Hepatocyte (in vitro differentiated cells): Measurements from ENCODE around the gene PDCD7. TPM values are rescaled to one million over a fixed set of nuclear protein-coding genes. Genes with fewer than 3 reads are reported as not detected.

Source experiments
- DNase-seq: peaks from one replicate; pipeline ENCODE4 v3.0.0-alpha.2; 2016; ENCODE audit warnings: low spot score
- H2AFZ ChIP-seq: fragments of 200-600 bp; sonication (generic); 2 replicates; pipeline ENCODE4 v1.6.0; 2016; ENCODE audit warnings: antibody characterized with exemption, mild to moderate bottlenecking
- H3K27ac ChIP-seq: fragments of 200-600 bp; sonication (generic); 2 replicates; pipeline ENCODE4 v1.5.1; 2016; ENCODE audit warnings: mild to moderate bottlenecking
- H3K27me3 ChIP-seq: fragments of 200-600 bp; sonication (generic); 2 replicates; pipeline ENCODE4 v1.6.1; 2016
- H3K36me3 ChIP-seq: fragments of 200-600 bp; sonication (generic); replicated peaks from 2 replicates; pipeline ENCODE4 v1.5.1; 2016; ENCODE audit warnings: low read depth; ENCODE audit not compliant: insufficient read depth
- H3K4me1 ChIP-seq: fragments of 200-600 bp; sonication (generic); 2 replicates; pipeline ENCODE4 v1.5.1; 2016; ENCODE audit warnings: mild to moderate bottlenecking, moderate library complexity; ENCODE audit not compliant: insufficient read depth
- H3K4me2 ChIP-seq: fragments of 200-600 bp; sonication (generic); 2 replicates; pipeline ENCODE4 v1.6.0; 2016
- H3K4me3 ChIP-seq: fragments of 200-600 bp; sonication (generic); 2 replicates; pipeline ENCODE4 v1.5.1; 2016; ENCODE audit warnings: mild to moderate bottlenecking
- H3K79me2 ChIP-seq: fragments of 200-600 bp; sonication (generic); 2 replicates; pipeline ENCODE4 v1.6.0; 2017; ENCODE audit warnings: mild to moderate bottlenecking
- H3K9me2 ChIP-seq: fragments of 200-600 bp; sonication (generic); replicated peaks from 2 replicates; pipeline ENCODE4 v1.6.0; 2017; ENCODE audit warnings: mild to moderate bottlenecking; ENCODE audit not compliant: insufficient read depth
- H3K9me3 ChIP-seq: fragments of 200-600 bp; sonication (generic); 2 replicates; pipeline ENCODE4 v1.5.1; 2016; ENCODE audit warnings: low read depth, mild to moderate bottlenecking
- H4K20me1 ChIP-seq: fragments of 200-600 bp; sonication (generic); 2 replicates; pipeline ENCODE4 v1.6.0; 2016; ENCODE audit warnings: mild to moderate bottlenecking; ENCODE audit not compliant: insufficient read depth, poor library complexity, severe bottlenecking
- CTCF ChIP-seq: fragments of 200-600 bp; sonication (generic); IDR thresholded peaks from 2 replicates; pipeline ENCODE4 v1.5.1; 2016; ENCODE audit warnings: antibody characterized with exemption, mild to moderate bottlenecking; ENCODE audit not compliant: poor library complexity
- EZH2 ChIP-seq: fragments of 200-600 bp; sonication (generic); IDR thresholded peaks from 2 replicates; pipeline ENCODE4 v1.6.1; 2016; ENCODE audit warnings: antibody characterized with exemption, mild to moderate bottlenecking, borderline replicate concordance
- EZH2phosphoT487 ChIP-seq: fragments of 200-600 bp; sonication (generic); IDR thresholded peaks from one replicate; pipeline ENCODE4 v1.6.1; 2018; ENCODE audit warnings: antibody characterized with exemption, mild to moderate bottlenecking, low read depth, moderate library complexity; ENCODE audit not compliant: unreplicated experiment, severe bottlenecking
- WGBS: methylation state at CpG from one replicate; pipeline ENCODE4 v1.1.6; 2016; ENCODE audit warnings: low lambda C conversion rate; ENCODE audit errors: missing lambda C conversion rate; 5-methylcytosine and 5-hydroxymethylcytosine counted together
- polyA plus RNA-seq: library from polyadenylated mRNA; unstranded; fragments of >200 nt; fragmentation: Nextera tagmentation; extraction: Ambion mirVana; gene quantifications from 2 replicates; pipeline ENCODE4 v1.2.1, GENCODE V29; 2016
- total RNA-seq: library from RNA; depleted of rRNA; stranded (reverse); fragments of >200 nt; gene quantifications from 2 replicates; pipeline ENCODE4 v1.2.3, GENCODE V29; 2014

PDCD7 gene
- total and polyA plus RNA-seq, 2 experiments from 2014 or later = 13.6 to 15.2 TPM

- no peak overlapping the region for H3K4me2 ChIP-seq
- WGBS = 81% methylated on average over 6 of the region's 6 CpGs
- no peak overlapping the region for H2AFZ ChIP-seq
- H3K36me3 ChIP-seq = no peaks in the 10 kb centered on the region
- no peaks in the 10 kb centered on the region for H4K20me1 ChIP-seq
- TF ChIP-seq CTCF (peak; percentile 1), EZH2phosphoT487 (no peak), EZH2 (no peak)
- H3K27me3 ChIP-seq = no peaks in the 10 kb centered on the region
- peak; percentile 5 for DNase-seq
- no peaks in the 10 kb centered on the region for H3K9me3 ChIP-seq
- no peaks in the 10 kb centered on the region for H3K79me2 ChIP-seq
- H3K4me3 ChIP-seq = no peak overlapping the region
- H3K4me1 ChIP-seq = peaks cover 68% of the 10 kb centered on the region
- no peaks in the 10 kb centered on the region for H3K9me2 ChIP-seq
- peak overlapping the region; percentile 93 for H3K27ac ChIP-seq
Observed at GRCh38 chr15:65086680-65087111, 46.9 kb downstream of the PDCD7 start.

- WGBS = 86% methylated on average over 6 of the region's 6 CpGs
- Histone ChIP-seq H3K79me2 (no peaks in the 10 kb centered on the region), H4K20me1 (no peaks in the 10 kb centered on the region), H3K9me2 (no peaks in the 10 kb centered on the region), H3K4me1 (peaks cover 66% of the 10 kb centered on the region), H3K4me2 (no peak overlapping the region), H3K36me3 (no peaks in the 10 kb centered on the region), H3K27me3 (no peaks in the 10 kb centered on the region), H3K4me3 (no peak overlapping the region), H3K9me3 (no peaks in the 10 kb centered on the region), H2AFZ (no peak overlapping the region), H3K27ac (no peak overlapping the region)
- peak; percentile 8 for DNase-seq
- TF ChIP-seq CTCF = peak; percentile 42
- TF ChIP-seq EZH2phosphoT487 = no peak
- TF ChIP-seq EZH2 = no peak
Observed at GRCh38 chr15:65085990-65086679, 47.5 kb downstream of the PDCD7 start.

- Histone ChIP-seq H3K36me3 (no peaks in the 10 kb centered on the region), H3K4me3 (no peak overlapping the region), H3K27ac (no peak overlapping the region), H3K79me2 (no peaks in the 10 kb centered on the region), H3K9me3 (no peaks in the 10 kb centered on the region), H3K27me3 (no peaks in the 10 kb centered on the region), H3K4me1 (peaks cover 64% of the 10 kb centered on the region), H4K20me1 (no peaks in the 10 kb centered on the region), H3K4me2 (no peak overlapping the region), H3K9me2 (no peaks in the 10 kb centered on the region), H2AFZ (no peak overlapping the region)
- WGBS = 79% methylated on average over 8 of the region's 8 CpGs
- TF ChIP-seq EZH2phosphoT487 (no peak), CTCF (no peak), EZH2 (no peak)
- no peak for DNase-seq
Observed at GRCh38 chr15:65085207-65085753, 48.3 kb downstream of the PDCD7 start.
